ENCODE data around the gene FBXO24. TPM values are rescaled to one million over a fixed set of nuclear protein-coding genes. Genes with fewer than 3 reads are reported as not detected.

FBXO24 gene
- total and polyA plus RNA-seq, 9 of the 15 experiments (the other 6 are each of a cell fraction or from before 2014, with no cell fraction given) = 0.17 to 0.95 (median 0.50) TPM

- TF ChIP-seq, protein P1, sequence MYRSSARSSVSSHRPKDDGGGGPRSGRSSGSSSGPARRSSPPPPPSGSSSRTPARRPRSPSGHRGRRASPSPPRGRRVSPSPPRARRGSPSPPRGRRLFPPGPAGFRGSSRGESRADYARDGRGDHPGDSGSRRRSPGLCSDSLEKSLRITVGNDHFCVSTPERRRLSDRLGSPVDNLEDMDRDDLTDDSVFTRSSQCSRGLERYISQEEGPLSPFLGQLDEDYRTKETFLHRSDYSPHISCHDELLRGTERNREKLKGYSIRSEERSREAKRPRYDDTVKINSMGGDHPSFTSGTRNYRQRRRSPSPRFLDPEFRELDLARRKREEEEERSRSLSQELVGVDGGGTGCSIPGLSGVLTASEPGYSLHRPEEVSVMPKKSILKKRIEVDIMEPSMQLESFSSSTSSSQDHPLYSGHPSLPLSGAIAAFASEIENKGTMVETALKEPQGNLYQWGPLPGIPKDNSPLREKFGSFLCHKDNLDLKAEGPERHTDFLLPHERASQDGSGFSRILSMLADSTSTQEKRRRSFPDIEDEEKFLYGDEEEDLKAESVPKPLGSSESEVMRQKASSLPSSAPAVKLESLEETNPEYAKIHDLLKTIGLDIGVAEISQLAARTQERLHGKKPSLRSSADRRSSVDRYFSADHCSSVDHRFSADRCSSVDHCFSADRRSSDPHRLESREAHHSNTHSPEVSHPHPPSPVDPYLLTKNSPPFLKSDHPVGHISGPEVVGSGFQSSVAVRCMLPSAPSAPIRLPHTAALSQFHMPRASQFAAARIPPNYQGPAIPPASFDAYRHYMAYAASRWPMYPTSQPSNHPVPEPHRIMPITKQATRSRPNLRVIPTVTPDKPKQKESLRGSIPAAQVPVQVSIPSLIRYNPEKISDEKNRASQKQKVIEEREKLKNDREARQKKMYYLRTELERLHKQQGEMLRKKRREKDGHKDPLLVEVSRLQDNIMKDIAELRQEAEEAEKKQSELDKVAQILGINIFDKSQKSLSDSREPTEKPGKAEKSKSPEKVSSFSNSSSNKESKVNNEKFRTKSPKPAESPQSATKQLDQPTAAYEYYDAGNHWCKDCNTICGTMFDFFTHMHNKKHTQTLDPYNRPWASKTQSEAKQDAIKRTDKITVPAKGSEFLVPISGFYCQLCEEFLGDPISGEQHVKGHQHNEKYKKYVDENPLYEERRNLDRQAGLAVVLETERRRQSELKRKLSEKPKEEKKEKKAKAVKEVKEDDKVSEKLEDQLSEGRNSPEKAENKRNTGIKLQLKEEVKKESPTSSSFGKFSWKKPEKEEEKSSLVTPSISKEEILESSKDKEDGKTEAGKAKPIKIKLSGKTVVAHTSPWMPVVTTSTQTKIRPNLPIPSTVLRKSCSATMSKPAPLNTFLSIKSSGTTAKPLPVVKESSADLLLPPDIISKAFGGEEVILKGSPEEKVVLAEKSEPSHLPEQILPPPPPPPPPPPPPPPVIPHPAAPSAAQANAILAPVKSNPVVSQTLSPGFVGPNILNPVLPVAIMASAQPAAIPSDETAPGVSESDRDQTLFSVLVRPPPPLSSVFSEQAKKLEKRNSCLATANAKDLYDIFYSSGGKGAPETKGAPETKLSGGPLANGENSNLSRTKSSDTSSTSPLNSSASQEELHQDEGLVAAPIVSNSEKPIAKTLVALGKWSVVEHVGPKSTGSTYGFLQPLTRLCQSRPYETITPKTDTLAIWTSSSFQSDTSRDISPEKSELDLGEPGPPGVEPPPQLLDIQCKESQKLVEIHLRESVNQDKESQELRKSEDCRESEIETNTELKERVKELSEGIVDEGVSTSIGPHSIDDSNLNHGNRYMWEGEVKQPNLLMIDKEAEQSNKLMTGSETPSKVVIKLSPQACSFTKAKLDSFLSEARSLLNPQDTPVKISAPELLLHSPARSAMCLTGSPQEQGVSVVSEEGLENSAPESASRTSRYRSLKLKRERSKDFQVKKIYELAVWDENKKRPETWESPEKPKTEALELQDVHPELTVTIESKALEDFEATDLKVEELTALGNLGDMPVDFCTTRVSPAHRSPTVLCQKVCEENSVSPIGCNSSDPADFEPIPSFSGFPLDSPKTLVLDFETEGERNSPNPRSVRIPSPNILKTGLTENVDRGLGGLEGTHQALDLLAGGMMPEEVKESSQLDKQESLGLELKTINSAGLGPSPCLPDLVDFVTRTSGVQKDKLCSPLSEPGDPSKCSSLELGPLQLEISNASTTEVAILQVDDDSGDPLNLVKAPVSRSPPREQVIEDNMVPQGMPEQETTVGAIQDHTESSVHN (IDR thresholded peaks at IDR 0.05; ENCODE audit: borderline replicate concordance in 1 of 2, low read depth in 1 of 2) = peak in 1 of 2 experiments; percentile 47; a peak in 2 of 4 replicates
- TF ChIP-seq ZNF57 (CRISPR knock-in tag; IDR thresholded peaks at IDR 0.05) (no peak), GTF2F1 (IDR thresholded peaks at IDR 0.05; ENCODE audit: low read depth, low read length) (0 out of 2 replicates have a peak, but pooled peaks have one; percentile 42), LEF1 (IDR thresholded peaks at IDR 0.05) (no peak; the same call in 1 of the 2 replicates), TEAD4 (IDR thresholded peaks at IDR 0.05; ENCODE audit: low read length) (peak; percentile 54; the same call in 1 of the 2 replicates), TEAD4 (CRISPR knock-in tag; IDR thresholded peaks at IDR 0.05; ENCODE audit: borderline replicate concordance) (no peak), HMG20B (CRISPR knock-in tag; IDR thresholded peaks at IDR 0.05) (no peak), SREBF2 (CRISPR knock-in tag; IDR thresholded peaks at IDR 0.05) (no peak), ZNF551 (CRISPR knock-in tag; IDR thresholded peaks at IDR 0.05) (no peak), CHD4 (IDR thresholded peaks at IDR 0.05; ENCODE audit: insufficient read depth, insufficient replicate concordance, low read depth, low read length, poor library complexity, severe bottlenecking) (no peak), ZNF277 (CRISPR knock-in tag; IDR thresholded peaks at IDR 0.05; ENCODE audit: borderline replicate concordance) (no peak), CHD1 (IDR thresholded peaks at IDR 0.05; ENCODE audit: low read length) (no peak), THRAP3 (IDR thresholded peaks at IDR 0.05; ENCODE audit: borderline replicate concordance) (no peak), PRPF4 (IDR thresholded peaks at IDR 0.05; ENCODE audit: insufficient read depth, low read depth, low read length, poor library complexity, severe bottlenecking) (no peak)
- TF ChIP-seq, protein P2, sequence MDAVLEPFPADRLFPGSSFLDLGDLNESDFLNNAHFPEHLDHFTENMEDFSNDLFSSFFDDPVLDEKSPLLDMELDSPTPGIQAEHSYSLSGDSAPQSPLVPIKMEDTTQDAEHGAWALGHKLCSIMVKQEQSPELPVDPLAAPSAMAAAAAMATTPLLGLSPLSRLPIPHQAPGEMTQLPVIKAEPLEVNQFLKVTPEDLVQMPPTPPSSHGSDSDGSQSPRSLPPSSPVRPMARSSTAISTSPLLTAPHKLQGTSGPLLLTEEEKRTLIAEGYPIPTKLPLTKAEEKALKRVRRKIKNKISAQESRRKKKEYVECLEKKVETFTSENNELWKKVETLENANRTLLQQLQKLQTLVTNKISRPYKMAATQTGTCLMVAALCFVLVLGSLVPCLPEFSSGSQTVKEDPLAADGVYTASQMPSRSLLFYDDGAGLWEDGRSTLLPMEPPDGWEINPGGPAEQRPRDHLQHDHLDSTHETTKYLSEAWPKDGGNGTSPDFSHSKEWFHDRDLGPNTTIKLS (IDR thresholded peaks at IDR 0.05; ENCODE audit: borderline replicate concordance, low read depth) = peak; percentile 60; the same call in 1 of the 2 replicates
Observed at GRCh38 chr7:100538654-100539435, 47.3 kb upstream of the FBXO24 start, which contains the start of gene AGFG2 (continued).
